HK-2 (cell line): ENCODE results near the gene CIT.
"Not testable (repeated sequence)": the region's sequence is repeated elsewhere in the genome, so short reads cannot be mapped to it uniquely, and the experiment has no call there.

Source experiments
- DNase-seq: peaks from one replicate; pipeline ENCODE4 v3.0.0-alpha.2; 2018; ENCODE audit not compliant: unreplicated experiment

The CIT gene, protein sequence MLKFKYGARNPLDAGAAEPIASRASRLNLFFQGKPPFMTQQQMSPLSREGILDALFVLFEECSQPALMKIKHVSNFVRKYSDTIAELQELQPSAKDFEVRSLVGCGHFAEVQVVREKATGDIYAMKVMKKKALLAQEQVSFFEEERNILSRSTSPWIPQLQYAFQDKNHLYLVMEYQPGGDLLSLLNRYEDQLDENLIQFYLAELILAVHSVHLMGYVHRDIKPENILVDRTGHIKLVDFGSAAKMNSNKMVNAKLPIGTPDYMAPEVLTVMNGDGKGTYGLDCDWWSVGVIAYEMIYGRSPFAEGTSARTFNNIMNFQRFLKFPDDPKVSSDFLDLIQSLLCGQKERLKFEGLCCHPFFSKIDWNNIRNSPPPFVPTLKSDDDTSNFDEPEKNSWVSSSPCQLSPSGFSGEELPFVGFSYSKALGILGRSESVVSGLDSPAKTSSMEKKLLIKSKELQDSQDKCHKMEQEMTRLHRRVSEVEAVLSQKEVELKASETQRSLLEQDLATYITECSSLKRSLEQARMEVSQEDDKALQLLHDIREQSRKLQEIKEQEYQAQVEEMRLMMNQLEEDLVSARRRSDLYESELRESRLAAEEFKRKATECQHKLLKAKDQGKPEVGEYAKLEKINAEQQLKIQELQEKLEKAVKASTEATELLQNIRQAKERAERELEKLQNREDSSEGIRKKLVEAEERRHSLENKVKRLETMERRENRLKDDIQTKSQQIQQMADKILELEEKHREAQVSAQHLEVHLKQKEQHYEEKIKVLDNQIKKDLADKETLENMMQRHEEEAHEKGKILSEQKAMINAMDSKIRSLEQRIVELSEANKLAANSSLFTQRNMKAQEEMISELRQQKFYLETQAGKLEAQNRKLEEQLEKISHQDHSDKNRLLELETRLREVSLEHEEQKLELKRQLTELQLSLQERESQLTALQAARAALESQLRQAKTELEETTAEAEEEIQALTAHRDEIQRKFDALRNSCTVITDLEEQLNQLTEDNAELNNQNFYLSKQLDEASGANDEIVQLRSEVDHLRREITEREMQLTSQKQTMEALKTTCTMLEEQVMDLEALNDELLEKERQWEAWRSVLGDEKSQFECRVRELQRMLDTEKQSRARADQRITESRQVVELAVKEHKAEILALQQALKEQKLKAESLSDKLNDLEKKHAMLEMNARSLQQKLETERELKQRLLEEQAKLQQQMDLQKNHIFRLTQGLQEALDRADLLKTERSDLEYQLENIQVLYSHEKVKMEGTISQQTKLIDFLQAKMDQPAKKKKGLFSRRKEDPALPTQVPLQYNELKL (N-terminal part only)

DNA sequence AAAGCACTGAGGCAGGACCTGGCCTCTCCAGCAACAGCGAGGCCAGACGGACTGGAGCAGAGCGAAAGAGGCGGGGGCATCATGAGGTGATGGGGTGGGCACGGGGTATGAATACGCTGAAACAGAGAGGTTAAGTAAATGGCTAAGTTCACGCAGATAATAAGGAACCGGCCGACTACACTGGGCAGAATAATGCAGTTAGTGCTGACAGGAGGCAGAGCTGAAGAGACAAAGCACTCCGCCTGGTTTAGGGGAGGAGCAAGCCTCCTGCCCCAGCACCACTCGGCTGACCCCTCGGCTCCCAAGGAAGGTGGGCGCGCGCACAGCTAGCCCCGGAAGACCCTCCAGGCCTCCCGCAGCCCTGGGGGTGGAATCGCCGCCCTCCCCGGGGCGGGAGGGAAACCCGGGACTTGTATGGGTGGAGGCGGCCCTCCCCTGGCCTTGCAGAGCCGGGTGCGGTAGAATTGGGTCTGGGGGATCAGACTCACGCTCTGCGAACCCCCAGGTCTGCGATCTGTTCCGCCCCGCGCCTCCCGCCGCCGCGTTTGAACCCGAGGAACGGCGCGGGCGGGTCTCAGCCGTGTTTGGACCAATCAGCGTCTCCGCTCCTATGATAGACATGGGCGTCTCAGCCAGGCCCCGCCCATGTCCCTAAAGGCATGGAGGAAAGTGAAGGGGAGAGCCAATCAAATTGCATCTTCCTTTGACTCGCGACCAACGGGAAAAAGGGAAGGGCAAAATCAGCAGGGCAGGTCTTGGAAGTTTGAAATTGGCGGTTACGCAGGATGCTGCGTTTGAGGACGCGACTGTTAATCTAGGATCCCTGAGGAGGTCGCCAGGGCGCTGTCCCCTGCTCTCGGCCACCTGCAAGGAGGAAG, at the start of gene CIT:
TSS of gene CIT (minus strand) at position 560 of the 878 bp plus-strand sequence. CDS start 1,152 bp downstream, outside the sequence.
- DNase-seq, result peak; percentile 89

DNA sequence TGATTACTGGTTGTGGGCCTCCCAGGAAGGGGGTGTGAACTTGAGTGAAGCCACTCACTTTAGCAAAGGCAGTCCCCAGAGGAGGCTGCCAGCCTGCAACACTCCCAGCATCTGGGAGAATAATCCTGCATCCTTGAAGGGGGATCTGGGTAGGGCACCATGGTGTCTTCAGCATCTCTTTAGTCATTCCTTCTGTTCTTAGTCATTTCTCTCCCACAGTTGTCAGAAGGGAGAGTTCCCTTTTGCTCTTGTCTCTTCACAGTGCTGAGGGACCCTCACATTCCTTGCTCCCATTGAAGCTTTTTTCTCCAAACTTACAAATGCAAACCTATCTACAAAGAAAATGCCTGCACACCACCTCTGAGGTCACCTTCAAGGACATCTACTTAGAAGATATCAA, 48.1 kb upstream of the CIT start:
- no peak for DNase-seq

DNA sequence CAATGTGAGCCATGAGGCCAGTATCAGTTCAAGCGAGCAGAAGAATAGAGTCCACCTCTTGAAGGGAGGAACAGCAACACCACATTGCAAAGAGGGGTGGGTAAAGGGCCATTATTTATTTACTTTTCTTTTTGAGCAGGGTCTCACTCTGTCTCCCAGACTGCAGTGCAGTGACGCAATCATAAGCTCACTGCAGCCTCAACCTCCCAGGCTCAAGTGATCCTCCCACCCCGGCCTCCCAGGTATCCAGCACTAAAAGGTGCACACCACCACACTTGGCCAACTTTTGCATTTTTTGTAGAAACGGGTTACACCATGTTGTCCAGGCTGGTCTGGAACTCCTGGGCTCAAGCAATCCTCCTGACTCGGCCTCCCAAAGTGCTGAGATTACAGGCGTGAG, 42.9 kb upstream of the CIT start:
- no peak for DNase-seq

DNA sequence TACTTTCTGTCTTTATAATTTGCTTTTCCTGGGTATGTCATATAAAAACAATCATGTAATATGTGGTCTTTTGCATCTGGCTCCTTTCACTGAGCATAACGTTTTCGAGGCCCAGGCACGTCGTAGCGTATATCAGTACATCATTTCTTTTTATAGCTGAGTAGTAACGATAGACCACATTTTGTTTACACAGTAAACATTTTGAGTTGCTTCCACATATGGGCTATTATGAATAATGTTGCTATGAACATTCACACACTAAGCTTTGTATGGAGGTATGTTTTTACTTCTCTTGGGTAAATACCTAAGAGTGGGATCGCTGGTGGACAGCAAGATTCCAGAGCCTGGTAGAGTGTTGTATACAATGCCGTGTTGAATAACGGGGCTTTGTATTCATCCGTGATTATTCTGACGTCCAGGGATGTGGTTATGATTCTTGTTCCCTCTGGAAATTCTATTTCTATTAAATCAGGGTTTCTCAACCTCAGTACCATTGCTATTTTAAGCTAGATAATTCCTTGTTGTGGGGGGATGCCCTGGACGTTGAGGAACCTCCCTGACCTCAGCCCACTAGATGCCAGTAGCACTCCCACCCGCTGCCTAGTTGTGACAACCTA, 38.9 kb upstream of the CIT start:
- no peak for DNase-seq

DNA sequence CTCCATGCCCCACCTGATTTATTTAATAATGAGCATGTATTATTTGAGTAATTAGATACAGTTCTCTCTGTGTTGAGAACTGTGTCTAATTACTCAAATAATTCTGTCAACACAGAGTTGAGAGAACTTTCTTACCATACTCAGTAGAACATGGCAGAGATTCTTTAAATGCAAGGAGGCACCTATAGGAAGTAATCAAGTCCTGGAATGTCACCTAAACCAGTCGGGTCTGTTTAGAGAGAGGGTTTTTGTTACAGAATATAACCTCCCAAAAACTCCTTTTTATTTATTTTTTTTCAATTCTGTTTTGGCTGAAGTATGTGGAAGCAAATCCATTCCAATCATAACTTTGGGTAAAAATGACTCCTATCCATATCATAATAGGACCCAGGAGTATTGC, 37.5 kb upstream of the CIT start:
- DNase-seq, result no peak

DNA sequence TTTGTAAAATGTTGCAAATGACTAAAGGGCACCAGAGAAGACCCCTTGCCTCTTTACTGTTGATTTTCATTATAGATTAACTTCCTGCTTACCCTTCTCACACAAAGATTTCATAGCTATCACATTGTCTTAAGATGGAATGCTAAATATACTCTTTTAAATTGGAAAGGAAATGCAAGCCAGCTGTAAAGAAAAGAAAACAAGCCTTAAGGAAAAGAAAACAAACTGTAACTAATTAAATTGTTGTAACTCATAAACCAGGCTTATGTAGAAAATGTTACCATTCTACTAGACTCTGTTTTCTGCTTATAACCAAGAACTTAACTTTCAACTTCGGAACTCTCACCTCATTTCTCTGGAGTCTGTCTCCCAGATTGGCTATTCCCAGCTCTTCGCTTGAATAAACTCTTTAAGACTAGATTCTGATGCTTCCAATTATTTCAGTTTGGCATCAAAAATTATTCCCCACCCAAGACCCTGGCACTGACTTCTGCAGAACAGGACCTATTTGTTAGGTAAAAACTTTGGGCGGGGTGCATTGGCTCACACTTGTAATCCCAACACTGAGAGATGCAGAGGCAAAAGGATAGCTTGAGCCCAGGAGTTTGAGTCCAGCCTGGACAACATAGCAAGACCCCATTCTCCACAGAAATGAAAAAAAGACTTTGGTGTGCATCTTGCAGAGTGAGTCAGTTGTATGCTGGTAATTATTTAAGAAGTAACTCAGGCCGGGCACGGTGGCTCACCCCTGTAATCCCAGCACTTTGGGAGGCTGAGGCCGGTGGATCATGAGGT, 36.6 kb upstream of the CIT start:
- DNase-seq, result no peak

DNA sequence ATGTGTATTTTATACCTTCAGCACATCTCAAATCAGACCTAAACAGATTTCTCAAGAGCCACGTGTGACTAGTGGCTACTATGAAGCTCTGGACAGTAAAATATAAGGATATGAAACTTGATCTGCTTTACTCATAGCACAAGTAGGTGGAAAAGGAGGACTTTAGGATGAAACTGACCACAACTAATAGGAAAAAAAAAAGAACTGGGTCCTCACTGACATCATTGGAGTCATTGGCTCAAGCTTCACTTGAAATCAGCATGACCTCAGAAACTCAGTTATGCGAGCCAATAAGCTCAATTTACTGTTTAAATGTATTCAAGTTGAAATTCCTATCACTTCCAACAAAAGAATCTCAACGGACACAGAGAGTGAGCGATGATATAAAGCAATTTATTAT, 34.1 kb upstream of the CIT start:
- DNase-seq, result no peak

DNA sequence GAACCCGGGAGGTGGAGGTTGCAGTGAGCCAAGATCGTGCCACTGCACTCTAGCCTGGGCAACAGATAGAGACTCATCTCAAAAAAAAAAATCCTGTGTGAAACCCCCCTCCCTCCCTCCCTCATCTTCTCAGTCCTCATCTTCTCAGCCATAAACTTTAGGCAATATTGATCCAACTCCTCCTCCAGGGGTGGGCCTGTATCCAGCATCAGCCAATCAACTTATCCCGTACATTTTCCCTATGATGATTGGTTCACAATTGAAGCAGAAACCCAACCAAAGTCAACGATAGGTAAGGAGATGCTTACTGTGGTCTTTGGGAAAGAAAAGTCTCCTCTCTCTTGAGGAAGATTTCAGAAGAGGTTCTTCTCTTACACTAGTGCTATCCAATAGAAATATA, 33.5 kb upstream of the CIT start:
- no peak for DNase-seq

DNA sequence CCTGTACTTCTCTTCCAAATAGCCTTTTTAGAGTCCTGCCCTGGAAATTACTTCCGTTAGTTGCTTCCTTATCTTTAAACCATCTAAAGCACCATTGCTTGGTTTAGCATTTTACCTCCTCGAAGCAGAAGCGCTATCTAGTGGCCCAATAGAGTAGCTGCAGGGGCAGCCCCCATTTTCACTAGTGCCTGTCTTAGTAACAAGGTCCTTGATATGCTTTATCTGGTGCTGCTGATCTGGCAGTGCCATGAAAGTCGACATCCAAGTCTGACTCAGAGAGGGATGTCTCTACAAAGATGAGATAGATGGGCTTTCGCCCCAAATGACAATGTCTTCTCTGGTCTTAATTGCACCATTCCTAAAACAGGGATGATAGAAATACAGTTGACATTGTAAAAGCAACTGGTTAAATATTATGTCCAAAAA, 25.0 kb upstream of the CIT start:
- DNase-seq, result peak; percentile 52

DNA sequence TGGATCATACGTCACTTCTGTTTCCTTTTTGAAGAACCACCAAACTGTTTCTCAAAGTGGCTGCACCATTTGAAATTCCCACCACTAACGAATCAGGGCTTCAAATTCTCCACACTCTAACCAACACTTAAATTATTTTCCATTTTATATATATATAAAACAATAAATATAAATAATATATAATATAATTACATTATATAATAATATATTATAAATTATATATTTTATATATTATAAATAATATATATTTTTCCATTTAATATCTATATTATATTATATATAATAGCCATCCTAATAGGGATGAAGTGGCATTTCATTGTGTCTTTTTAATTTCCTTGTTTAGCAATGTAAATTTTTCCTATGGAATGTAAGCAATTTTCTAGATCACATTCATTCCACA, 24.6 kb upstream of the CIT start:
- no peak for DNase-seq

DNA sequence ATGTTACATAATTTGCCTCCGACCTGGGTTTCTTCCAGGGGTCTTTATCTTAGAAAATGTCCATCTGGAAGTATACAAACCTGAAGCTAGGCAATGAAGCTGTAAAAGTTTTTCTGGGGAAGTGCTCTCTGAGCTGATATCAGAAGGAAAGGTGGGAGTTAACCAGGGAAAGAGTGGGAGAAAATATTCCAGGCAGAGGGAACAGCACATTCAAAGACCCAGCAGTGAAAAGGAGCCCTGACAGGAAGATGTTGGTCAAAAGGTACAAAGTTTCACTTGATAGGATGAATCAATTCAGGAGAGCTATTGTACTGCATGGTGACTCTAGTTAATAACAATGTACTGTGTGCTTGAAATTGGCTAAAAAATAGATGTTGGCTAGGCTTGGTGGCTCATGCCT, 17.8 kb upstream of the CIT start:
- no peak for DNase-seq

DNA sequence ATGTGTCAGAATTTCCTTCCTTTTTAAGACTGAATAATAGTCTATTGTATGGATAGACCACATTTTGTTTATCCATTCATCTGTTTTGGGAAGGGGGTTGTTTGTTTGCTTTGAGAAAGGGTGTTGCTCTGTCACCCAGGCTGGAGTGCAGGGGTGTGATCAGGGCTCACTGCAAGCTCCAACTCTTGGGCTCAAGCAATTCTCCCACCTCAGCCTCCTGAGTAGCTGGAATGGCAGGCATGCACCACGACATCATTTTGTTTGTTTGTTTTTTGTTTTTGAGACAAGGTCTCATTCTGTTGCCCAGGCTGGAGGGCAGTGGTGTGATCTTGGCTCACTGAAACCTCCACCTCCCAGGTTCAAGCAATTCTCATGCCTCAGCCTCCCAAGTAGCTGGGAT, 15.5 kb upstream of the CIT start:
- not testable (repeated sequence) for DNase-seq

DNA sequence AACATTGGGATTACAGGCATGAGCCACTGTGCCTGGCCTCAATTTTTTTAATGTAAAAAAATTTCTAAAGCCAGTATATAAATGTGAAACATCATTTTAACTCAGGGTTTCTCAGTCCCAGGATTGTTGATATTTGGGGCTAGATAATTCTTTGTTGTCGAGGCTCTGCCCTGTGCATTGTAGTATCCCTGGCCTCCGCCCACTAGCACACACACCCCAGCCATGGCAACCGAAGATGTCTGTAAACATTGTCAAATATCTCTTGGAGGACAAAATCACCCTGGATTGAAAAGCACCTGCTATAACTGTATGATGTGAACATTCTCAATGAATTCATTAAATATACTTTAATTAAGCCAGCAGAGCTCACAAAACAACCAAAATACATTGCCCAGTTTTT, 8.4 kb upstream of the CIT start:
- no peak for DNase-seq

DNA sequence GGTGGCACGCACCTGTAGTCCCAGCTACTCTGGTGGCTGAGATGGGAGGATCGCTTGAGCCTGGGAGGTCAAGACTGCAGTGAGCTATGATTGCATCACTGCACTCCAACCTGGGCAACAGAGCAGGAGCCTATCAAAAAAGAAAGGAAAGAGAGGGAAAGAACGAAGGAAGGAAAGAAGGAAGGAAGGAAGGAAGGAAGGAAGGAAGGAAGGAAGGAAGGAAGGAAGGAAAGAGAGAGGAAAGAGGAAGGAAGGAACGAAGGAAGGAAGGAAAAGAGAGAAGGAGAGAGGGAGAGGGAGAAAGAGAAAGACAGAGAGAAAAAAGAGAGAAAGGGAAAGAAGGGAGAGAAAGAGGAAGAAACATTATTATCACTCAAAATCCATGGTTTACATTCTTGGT, 6.7 kb upstream of the CIT start:
- not testable (repeated sequence) for DNase-seq

DNA sequence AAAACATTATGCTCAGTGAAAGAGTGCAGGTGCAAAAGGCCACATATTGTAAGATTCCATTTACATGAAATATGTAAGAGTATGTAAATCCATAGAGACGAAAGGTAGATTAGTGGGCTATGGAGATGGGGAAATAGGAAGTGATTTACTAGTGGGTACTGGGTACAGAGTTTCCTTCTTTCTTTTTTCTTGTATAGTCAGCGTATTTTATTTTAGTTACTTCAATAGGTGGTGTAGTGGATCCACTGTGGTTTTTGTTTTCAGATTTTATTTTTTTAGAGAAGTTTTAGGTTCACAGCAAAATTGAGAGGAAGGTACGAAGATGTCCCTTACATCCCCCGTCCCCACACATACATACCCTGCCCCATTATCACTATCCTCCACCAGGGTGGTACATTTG, 6.1 kb upstream of the CIT start:
- DNase-seq, result no peak

DNA sequence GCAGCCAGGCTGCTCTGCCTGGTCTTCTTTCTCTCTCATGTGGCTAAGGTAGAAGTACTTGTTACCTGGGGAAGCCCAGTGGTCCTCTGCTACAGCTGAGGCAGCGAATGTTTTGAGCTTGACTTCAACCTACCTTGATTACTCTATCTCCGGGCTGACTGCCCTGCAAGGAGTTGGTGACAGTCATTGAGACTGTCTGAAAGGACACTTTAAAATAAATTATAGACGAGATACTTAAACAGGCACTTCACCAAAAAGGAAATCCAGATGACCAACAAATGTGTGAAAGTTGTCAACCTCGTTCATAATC, 474 bp upstream of the CIT start:
- no peak for DNase-seq

DNA sequence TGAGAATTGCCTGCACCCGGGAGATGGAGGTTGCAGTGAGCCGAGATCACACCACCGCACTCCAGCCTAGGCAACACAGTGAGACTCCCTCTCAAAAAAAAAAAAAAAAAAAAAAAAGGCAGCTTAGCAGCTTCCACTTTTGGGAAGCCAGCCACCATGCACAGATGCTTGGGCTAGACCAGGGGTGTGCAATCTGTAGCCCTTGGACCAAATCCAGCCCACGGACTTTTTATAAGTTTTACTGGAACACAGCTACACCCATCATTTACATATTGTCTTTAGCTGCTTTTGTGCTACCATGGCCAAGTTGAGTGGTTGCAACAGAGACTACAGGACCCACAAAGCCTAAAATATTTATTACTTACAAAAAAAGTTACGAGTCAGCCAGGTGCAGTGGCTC, 6.7 kb downstream of the CIT start:
- no peak for DNase-seq

DNA sequence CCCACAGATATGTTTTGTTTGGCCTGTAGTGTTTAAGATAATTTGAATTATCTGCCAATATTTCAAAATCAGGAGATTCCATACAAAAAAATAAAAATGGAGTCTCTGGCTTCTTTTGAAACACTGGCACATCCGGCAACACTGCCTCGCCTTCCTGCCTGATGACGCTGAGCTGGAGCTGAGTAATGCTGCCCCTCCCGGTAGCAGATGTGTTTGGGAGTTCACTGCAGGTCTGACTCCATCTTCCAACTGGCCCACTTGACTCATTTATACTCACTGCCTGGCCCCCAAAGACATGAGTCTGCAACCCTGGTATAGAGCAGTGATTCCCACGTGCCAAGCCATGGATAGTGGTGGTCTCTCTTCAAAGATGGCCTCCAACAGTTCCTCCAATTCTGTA, 7.4 kb downstream of the CIT start:
- no peak for DNase-seq

DNA sequence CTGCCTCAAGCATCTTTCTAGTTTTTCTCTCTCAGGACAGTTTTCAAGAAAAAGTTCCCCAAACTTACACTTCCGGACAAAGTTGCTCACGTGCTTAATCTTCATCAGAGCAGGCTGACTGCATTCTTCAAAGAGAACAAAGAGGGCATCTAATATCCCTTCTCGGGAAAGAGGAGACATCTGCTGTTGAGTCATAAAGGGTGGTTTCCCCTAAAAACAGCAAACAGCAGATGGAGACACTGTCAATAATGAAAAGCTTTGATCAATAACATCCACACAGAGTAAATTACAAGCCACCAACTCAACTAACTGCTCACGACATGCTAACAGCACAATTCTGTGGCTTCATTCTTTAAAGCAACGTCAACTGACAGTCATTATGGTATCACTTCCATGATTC, 8.1 kb downstream of the CIT start:
- no peak for DNase-seq

DNA sequence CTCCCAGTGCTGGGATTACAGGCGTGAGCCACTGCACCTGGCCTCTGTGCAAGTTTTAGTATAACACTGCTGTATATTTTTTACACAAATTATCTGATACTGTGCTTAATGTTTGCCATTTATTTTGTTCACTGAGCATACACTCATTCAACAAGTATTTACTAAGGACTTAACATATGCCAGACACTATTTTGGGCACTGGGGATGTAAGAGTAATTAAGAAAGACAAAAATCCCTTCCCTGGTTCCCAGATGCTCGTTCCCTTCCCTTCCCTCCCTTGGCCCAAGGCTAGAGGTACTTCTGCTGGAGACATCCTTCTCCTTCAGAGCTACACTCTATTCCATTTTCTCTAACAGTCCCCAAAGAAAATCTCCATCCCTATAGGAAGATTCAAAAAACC, 12.5 kb downstream of the CIT start:
- no peak for DNase-seq
